ENCODE measurements around the gene ANKRD55.

- TF ChIP-seq CTCF (IDR thresholded peaks at IDR 0.05) (no peak), POLR2A (IDR thresholded peaks at IDR 0.05; ENCODE audit: low read depth) (no peak)
Observed at GRCh38 chr5:56154732-56155484, 78.2 kb downstream of the ANKRD55 start.
